ENCODE data around the gene MAML2.

DNA sequence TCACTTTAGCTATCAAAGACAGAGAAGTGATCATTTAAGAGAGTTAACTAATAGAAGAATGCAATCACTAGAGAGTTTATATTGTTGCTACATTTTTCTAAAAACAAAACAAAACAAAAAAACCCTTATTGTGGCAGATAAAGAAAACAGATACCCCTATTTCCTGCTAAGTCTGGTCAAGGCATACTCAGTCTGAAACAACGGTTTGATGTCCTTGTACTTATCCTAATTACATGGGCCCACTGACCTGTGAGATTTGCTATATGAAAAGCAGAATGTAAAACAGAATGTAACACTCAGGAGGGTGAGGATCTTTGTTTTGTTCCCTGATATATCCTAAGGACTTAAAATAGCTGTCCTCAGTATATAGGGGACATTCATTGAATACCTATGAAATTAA is 24.6 kb downstream of the MAML2 start:
- no peak for TF ChIP-seq EZH2phosphoT487 (IDR thresholded peaks at IDR 0.05)
- TF ChIP-seq, protein P1, sequence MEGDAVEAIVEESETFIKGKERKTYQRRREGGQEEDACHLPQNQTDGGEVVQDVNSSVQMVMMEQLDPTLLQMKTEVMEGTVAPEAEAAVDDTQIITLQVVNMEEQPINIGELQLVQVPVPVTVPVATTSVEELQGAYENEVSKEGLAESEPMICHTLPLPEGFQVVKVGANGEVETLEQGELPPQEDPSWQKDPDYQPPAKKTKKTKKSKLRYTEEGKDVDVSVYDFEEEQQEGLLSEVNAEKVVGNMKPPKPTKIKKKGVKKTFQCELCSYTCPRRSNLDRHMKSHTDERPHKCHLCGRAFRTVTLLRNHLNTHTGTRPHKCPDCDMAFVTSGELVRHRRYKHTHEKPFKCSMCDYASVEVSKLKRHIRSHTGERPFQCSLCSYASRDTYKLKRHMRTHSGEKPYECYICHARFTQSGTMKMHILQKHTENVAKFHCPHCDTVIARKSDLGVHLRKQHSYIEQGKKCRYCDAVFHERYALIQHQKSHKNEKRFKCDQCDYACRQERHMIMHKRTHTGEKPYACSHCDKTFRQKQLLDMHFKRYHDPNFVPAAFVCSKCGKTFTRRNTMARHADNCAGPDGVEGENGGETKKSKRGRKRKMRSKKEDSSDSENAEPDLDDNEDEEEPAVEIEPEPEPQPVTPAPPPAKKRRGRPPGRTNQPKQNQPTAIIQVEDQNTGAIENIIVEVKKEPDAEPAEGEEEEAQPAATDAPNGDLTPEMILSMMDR (IDR thresholded peaks at IDR 0.05): no peak

Data from neural progenitor cell (in vitro differentiated cells).